BJ (cell line): ENCODE results near the gene CRYGB. TPM values are rescaled to one million over a fixed set of nuclear protein-coding genes. Genes with fewer than 3 reads are reported as not detected.

ENCODE experiments used
- CTCF ChIA-PET: fragments of 350-600 bp; formaldehyde crosslinking; extraction: SDS; loops from one replicate; lab custom pipeline; 2021; ENCODE audit warnings: antibody characterized with exemption, inconsistent platforms; lab: Yijun Ruan, JAX
- POLR2A ChIA-PET: fragments of 300-600 bp; sonication (Branson Sonifier 250); formaldehyde crosslinking; extraction: SDS; loops from one replicate; lab custom pipeline; 2021; ENCODE audit warnings: antibody characterized with exemption; lab: Charles Lee
- DNase-seq: peaks from one replicate; pipeline ENCODE4 v3.0.0-alpha.2; 2011; ENCODE audit warnings: low read depth
- H3K27me3 ChIP-seq: 2 replicates; pipeline ENCODE4 v1.6.0; 2011; ENCODE audit warnings: low read length; ENCODE audit not compliant: control insufficient read depth, insufficient read depth
- H3K36me3 ChIP-seq: 2 replicates; pipeline ENCODE4 v1.5.1; 2011; ENCODE audit warnings: low read length; ENCODE audit not compliant: control insufficient read depth, insufficient read depth
- H3K4me3 ChIP-seq: 2 replicates; pipeline ENCODE4 v1.5.1; 2011; ENCODE audit warnings: low read depth, mild to moderate bottlenecking, control low read depth, low read length
- CTCF ChIP-seq: IDR thresholded peaks from 2 replicates; pipeline ENCODE4 v1.5.1; 2011; ENCODE audit warnings: low read depth, mild to moderate bottlenecking, control low read depth, inconsistent platforms, low read length, moderate library complexity; ENCODE audit not compliant: insufficient read depth
- polyA plus RNA-seq: library from polyadenylated mRNA; depleted of rRNA; stranded (reverse); fragments of >200 nt; gene quantifications from 2 replicates; pipeline ENCODE4 v1.2.3, GENCODE V29; 2011

The CRYGB gene
- polyA plus RNA-seq, 1 experiment: not detected

GRCh38 chr2:208135794-208136715 lies 9.9 kb downstream of the CRYGB start:
- ChIA-PET CTCF (no interaction called here), POLR2A (no interaction called here)
- no peak for TF ChIP-seq CTCF
- Histone ChIP-seq H3K36me3 (no peaks in the 10 kb centered on the region), H3K27me3 (no peaks in the 10 kb centered on the region), H3K4me3 (no peak overlapping the region)
- DNase-seq: no peak

- TF ChIP-seq CTCF: no peak
- ChIA-PET CTCF (interaction anchor here (0.6 to 0.8 kb wide), 2 partner anchors 63 to 426 kb away, joined by 3 read pairs; no protein-coding TSS in a partner anchor), POLR2A (no interaction called here)
Measured at GRCh38 chr2:208134928-208135586, 10.9 kb downstream of the CRYGB start.

GRCh38 chr2:208130712-208131110 lies 15.2 kb downstream of the CRYGB start:
- CTCF ChIA-PET: no interaction called here
- TF ChIP-seq CTCF: no peak
- no peak overlapping the region for H3K4me3 ChIP-seq
- H3K36me3 ChIP-seq: no peaks in the 10 kb centered on the region
- POLR2A ChIA-PET: no interaction called here
- no peaks in the 10 kb centered on the region for H3K27me3 ChIP-seq
- no peak for DNase-seq

More at GRCh38 chr2:208134928-208135586, 10.9 kb downstream of the CRYGB start:
- Histone ChIP-seq H3K27me3 (no peaks in the 10 kb centered on the region), H3K4me3 (no peak overlapping the region), H3K36me3 (no peaks in the 10 kb centered on the region)
- DNase-seq: no peak

GRCh38 chr2:208129744-208130711 lies 15.9 kb downstream of the CRYGB start, which contains the start of gene CRYGC:
TSS of gene CRYGC (minus strand) at chr2:208129828. CDS start at chr2:208129792, 36 bp downstream.
- CTCF ChIA-PET: no interaction called here
- Histone ChIP-seq H3K36me3 (no peaks in the 10 kb centered on the region), H3K27me3 (no peaks in the 10 kb centered on the region), H3K4me3 (no peak within 1 kb of the TSS)
- no peak for TF ChIP-seq CTCF
- DNase-seq: no peak
- POLR2A ChIA-PET: no interaction called here
